HG03432 (cell line): ENCODE data around the gene CCR4.
"Not testable (repeated sequence)": the region's sequence is repeated elsewhere in the genome, so short reads cannot be mapped to it uniquely, and the experiment has no call there.

Experiments
- ATAC-seq: cut with Tn5 transposase; IDR thresholded peaks from one replicate; pipeline ENCODE4 v1.9.1; 2021; ENCODE audit warnings: mild to moderate bottlenecking, moderate library complexity; ENCODE audit not compliant: unreplicated experiment

CCR4 gene

DNA sequence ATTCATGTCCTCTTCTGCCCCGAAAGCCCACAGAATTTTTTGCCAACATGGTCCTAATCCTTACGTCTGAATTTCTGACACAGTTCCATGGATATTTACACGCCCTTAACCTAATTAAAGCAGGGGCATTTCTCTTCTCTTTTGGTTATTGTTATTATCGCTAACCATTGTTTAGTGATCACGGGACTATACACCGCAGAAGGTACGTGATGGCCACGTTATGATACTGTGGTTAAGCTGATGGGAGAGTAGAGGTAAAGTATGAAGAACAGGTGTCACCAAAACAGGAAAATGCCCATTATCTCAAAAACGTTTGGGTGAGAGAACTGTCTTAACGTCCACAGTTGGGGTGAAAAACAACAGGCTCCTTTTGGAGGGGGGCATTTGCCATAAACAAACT is 26.4 kb downstream of the CCR4 start:
- no peak for ATAC-seq

DNA sequence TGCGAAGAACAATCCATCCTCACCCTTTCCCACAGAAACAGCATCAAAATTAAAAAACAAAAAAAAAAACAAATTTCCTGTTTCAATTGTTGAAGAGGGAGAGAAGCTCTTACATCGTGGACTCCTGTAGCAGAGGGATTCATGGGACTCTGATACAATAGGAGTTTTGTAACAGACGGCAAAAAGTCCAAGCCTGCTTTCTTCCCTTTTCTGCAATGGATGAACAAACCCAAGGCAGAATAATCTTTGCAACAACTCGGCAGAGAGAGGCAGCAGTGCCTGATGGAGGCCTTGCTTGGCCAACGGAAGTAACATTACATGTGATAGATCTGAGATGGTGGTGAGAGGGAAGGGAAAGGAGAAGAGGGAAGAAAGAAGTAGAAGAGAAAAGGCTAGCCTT is 26.9 kb downstream of the CCR4 start:
- no peak for ATAC-seq

- no peak for ATAC-seq
These were observed 31.7 kb downstream of the CCR4 start for GRCh38 chr3:32983124-32983523.

GRCh38 chr3:32984918-32985317 is 33.5 kb downstream of the CCR4 start:
- ATAC-seq, result not testable (repeated sequence)

DNA sequence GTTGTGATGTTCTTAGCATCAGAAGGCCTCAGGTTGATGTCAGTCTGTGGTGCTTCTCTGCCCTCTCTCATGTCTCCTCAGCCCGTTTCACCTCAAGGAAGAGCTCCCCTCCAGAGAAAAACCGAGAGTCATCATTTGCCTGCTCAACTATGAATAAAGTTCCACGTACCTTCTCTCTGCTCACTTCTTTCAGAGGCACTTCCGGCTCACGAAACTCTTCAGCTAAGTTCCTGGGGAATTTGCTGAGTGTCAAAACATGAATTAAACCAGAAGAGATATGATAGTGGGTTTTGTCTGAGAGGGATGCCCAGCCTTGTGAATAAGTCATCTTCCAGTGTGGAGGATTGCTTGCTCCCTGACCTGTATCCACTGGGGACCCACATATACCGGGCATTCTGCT is 37.7 kb downstream of the CCR4 start:
- ATAC-seq, result no peak

DNA sequence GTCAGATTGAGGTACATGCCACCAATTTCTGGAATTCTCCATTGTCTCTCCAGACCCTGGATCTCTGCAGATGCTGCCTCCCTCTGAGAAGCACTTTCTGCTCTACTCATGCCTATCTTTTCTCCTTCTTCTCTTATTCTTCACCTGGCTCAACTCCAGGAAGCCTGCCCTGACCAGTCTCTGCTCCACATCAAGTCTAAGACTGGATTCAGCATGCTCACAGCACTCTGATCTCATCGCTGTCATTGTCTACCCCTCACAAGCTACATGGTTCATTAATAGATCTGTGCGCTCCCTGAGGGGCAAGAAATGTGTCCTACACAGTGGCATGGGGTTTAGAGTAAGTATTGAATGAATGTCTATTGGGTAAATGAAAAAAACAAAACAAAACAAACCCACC is 38.7 kb downstream of the CCR4 start:
- no peak for ATAC-seq

DNA sequence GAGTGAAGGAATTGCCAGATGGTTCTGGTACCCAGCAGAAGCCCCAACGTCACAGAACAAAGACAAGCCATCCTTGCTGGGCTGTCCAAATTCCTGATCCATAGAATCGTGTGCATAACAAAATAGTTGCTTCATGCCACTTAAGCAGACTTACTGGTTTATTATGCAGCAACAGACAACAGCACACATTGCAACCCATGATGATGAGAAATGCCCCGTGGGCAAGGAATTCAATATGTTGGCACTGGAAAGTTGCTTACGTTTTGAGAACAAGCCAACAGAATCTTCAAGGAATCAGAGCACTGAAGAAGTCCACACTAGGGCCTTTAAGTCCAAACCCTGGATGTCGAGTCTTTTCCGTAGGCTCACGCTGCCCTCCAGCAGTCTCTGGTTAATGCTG is 40.3 kb downstream of the CCR4 start:
- ATAC-seq, result no peak

DNA sequence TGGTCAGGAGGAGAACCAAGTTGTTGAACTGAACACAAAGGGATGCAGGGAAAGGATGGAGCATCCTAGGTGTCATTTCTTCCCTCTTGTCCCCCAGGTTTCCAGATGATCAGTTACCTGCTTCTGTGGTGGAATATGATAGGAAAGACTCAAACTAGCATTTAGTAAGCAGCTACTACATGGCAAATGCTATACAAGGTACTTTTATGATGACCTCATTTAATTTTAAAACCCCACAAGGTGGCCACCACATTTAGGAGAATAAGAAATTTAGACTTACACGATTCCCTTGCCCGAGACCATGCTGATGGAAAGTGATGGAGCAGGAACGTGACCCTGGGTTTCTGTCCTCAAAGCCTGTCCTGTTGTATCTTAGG is 40.9 kb downstream of the CCR4 start:
- peak; percentile 13 for ATAC-seq

DNA sequence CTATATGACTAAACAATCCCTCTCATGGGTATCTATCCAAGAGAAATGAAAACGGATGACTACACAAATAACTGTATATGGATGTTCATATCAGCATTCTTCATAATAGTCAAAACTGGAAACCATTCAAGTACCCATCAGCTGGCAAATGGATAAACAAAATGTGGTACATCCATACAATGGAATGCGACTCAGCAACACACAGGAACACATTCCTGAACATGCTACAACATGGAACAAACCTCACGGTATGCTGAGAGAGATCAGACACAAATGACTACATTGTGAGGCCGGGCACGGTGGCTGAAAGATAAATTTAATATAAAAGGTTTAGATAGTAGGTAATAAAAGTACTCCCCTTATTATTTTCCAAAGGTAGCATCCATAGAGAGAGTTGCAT is 42.6 kb downstream of the CCR4 start:
- no peak for ATAC-seq

- no peak for ATAC-seq
These were observed 43.7 kb downstream of the CCR4 start for GRCh38 chr3:32995098-32995497.

DNA sequence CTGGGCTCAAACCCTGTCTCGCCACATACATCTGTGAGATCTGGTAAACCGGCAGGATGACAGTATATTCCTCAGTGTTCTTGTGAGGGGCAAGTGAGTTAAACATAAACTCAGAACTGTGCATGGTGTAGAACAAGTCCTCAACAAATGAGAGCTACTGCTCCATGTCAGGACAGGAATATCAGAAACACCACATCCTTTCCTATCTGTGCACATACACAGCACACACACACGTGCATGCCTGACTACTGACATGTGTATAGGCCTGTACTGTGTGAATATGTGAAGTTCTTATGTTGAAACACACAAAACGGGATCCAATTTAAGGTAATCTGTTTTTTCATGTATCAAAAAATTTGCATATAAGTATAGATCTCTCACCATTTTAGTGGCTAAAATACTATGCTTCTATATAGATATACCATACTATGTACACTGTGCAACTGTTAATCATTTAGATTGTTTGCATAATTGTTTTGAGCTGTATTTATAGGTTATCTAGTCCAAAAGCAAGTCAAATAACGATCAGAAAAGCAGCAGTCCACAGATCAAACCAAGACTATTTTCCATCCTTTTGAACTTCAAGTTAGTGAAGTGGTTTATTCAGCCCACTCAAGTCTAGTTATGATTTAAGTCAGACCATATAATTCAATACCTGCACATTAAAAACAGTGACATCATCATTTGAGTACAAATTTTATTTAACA is 44.8 kb downstream of the CCR4 start:
- ATAC-seq, result no peak

- no peak for ATAC-seq
These were observed 45.3 kb downstream of the CCR4 start for GRCh38 chr3:32996755-32997091.

- no peak for ATAC-seq
These were observed 47.4 kb downstream of the CCR4 start for GRCh38 chr3:32998631-32999451.

GRCh38 chr3:33000691-33001385 is 49.4 kb downstream of the CCR4 start:
- ATAC-seq, result no peak

GRCh38 chr3:33001889-33002288 is 50.4 kb downstream of the CCR4 start:
- peak; percentile 73 for ATAC-seq

GRCh38 chr3:33003308-33003707 is 51.9 kb downstream of the CCR4 start:
- no peak for ATAC-seq

DNA sequence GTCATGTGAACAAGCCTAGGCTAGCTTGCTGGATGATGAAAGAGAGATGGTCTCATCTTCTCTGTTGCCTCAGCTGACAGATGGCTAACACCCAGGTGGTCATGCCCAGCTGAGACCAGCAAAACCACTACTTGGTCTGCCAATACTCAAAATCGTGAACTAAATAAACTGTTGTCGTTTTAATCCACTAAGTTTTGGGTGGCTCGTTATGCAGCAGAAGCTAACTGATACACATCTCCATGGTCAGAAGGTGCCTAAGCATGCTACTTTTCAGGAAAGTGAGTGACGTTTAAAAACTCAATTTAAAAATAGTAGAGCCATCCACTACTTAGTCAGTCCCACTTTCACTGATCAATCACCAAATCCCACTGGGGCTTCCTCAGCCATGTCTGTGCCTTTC is 52.8 kb downstream of the CCR4 start:
- ATAC-seq, result no peak

DNA sequence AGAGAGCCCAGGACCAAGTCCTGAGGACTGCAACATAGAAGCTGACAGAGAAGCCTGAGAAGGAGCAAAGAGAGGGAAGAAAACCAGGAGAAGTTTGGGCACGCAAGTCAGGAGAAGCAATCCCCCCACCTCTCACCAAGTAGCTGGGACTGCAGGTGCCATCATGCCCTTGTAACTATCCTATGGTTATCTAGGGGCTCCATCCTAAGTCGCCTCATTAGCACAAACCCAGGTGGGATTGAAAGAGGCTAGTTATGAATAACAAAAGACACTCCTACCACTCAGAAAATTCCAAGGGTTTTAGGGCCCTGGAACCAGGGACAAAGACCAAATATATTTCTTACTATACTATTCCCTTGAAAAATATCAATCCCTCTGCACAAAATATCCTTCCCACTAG is 53.5 kb downstream of the CCR4 start:
- no peak for ATAC-seq
